Fibroblast of villous mesenchyme (primary cell): Measurements from ENCODE around the gene TMPRSS9. TPM values are rescaled to one million over a fixed set of nuclear protein-coding genes. Genes with fewer than 3 reads are reported as not detected.
"Not testable (repeated sequence)": the region's sequence is repeated elsewhere in the genome, so short reads cannot be mapped to it uniquely, and the experiment has no call there.

Source experiments
- DNase-seq: peaks from one replicate; pipeline ENCODE4 v3.0.0-alpha.2; 2010; ENCODE audit warnings: low read depth
- H3K4me3 ChIP-seq: 2 replicates; pipeline ENCODE4 v1.5.1; 2011; ENCODE audit warnings: low read depth, mild to moderate bottlenecking, low read length
- CTCF ChIP-seq: IDR thresholded peaks from 2 replicates; pipeline ENCODE4 v1.5.1; 2012; ENCODE audit warnings: low read depth, mild to moderate bottlenecking, low read length; ENCODE audit not compliant: insufficient read depth
- total RNA-seq: library from RNA; depleted of rRNA; stranded (reverse); fragments of >200 nt; gene quantifications from 2 replicates; pipeline ENCODE4 v1.2.3, GENCODE V29; 2012

Gene TMPRSS9
- total RNA-seq, 1 donor, result not detected

- no peak overlapping the region for H3K4me3 ChIP-seq
- DNase-seq, result no peak
- TF ChIP-seq CTCF, result no peak
These were observed 56.4 kb downstream of the TMPRSS9 start for GRCh38 chr19:2416321-2417097.

DNA sequence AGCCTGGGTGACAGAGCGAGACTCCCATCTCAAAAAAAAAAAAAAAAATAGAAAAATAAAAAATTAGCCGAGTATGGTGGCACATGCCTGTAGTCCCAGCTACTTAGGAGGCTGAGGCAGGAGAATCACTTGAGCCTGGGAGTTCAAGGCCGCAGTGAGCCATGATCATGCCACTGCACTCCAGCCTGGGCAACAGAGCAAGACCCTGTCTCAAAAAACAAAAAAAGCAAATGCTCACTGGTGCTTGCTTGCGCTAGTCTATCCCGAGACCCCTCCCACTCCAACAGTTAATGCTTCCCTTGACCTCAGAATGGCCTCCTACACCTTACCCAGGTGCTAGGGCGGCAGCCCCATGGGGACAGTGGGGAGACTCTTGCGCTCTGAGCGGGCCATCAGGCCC is 57.4 kb downstream of the TMPRSS9 start:
- DNase-seq, H3K4me3 ChIP-seq: not testable (repeated sequence)

GRCh38 chr19:2417881-2418406 is 57.9 kb downstream of the TMPRSS9 start:
- DNase-seq, result no peak
- H3K4me3 ChIP-seq, result no peak overlapping the region
- no peak for TF ChIP-seq CTCF

- H3K4me3 ChIP-seq, result no peak overlapping the region
- no peak for TF ChIP-seq CTCF
- no peak for DNase-seq
These were observed 59.7 kb downstream of the TMPRSS9 start for GRCh38 chr19:2419754-2420153.

GRCh38 chr19:2420490-2420889 is 60.4 kb downstream of the TMPRSS9 start:
- no peak overlapping the region for H3K4me3 ChIP-seq
- no peak for DNase-seq
- TF ChIP-seq CTCF, result no peak

GRCh38 chr19:2421581-2422306 is 61.7 kb downstream of the TMPRSS9 start:
- DNase-seq, result no peak
- H3K4me3 ChIP-seq, result no peak overlapping the region
- no peak for TF ChIP-seq CTCF
